Transverse colon (tissue), 3 donors: ENCODE data around the gene GIMAP8.

Source experiments
- CTCF ChIP-seq, 5 experiments: fragments of 200-600 bp in 3 of 5; fragments of 450-650 bp in 2 of 5; sonication (generic) in 3 of 5; IDR thresholded peaks; 1 replicate in 2 of 5; 2 replicates in 3 of 5; pipeline ENCODE4 v1.5.1; 2016 to 2017; ENCODE audit warnings: antibody characterized with exemption in 5 of 5, inconsistent platforms in 3 of 5, mild to moderate bottlenecking in 2 of 5, moderate library complexity in 1 of 5
- EP300 ChIP-seq: sonication (generic); formaldehyde crosslinking; IDR thresholded peaks from one replicate; pipeline ENCODE4 v1.6.1; 2017; ENCODE audit warnings: antibody characterized with exemption, low read depth
- POLR2A ChIP-seq: fragments of 450-650 bp; IDR thresholded peaks from one replicate; pipeline ENCODE4 v1.6.1; 2016; ENCODE audit warnings: antibody characterized with exemption, mild to moderate bottlenecking, moderate library complexity

- TF ChIP-seq CTCF (IDR thresholded peaks at IDR 0.05): no peak
- no peak for TF ChIP-seq EP300
- TF ChIP-seq POLR2A: no peak
Observed at GRCh38 chr7:150442811-150443210, 7.6 kb upstream of the GIMAP8 start.
